MM.1S (cell line): ENCODE data around the gene POU2F2.

Experiments
- DNase-seq: peaks from one replicate; pipeline ENCODE4 v3.0.0-alpha.2; 2015
- H2AFZ ChIP-seq: fragments of 300-600 bp; sonication (generic); 2 replicates; pipeline ENCODE4 v1.6.0; 2016; ENCODE audit warnings: antibody characterized with exemption, low read length
- H3F3A ChIP-seq: fragments of 300-600 bp; sonication (generic); 2 replicates; pipeline ENCODE4 v1.6.1; 2016; ENCODE audit warnings: mild to moderate bottlenecking, antibody characterized with exemption, low read length, moderate library complexity, mixed read lengths; ENCODE audit not compliant: insufficient read depth
- H3K27ac ChIP-seq: fragments of 300-600 bp; sonication (generic); 2 replicates; pipeline ENCODE4 v1.5.1; 2016; ENCODE audit warnings: mild to moderate bottlenecking, low read length
- H3K27me3 ChIP-seq: fragments of 300-600 bp; sonication (generic); replicated peaks from 2 replicates; pipeline ENCODE4 v1.6.0; 2016; ENCODE audit warnings: low read length; ENCODE audit not compliant: insufficient read depth
- H3K36me3 ChIP-seq: fragments of 300-600 bp; sonication (generic); replicated peaks from 2 replicates; pipeline ENCODE4 v1.6.1; 2016; ENCODE audit warnings: mild to moderate bottlenecking, low read length, mixed read lengths; ENCODE audit not compliant: insufficient read depth
- H3K4me1 ChIP-seq: fragments of 300-600 bp; sonication (generic); 2 replicates; pipeline ENCODE4 v1.6.1; 2016; ENCODE audit warnings: low read length, mixed read lengths
- H3K4me2 ChIP-seq: fragments of 300-600 bp; sonication (generic); 2 replicates; pipeline ENCODE4 v1.6.0; 2016; ENCODE audit warnings: low read depth, low read length
- H3K4me3 ChIP-seq: fragments of 300-600 bp; sonication (generic); 2 replicates; pipeline ENCODE4 v1.5.1; 2016; ENCODE audit warnings: low read length, mixed read lengths
- H3K79me2 ChIP-seq: fragments of 300-600 bp; sonication (generic); 2 replicates; pipeline ENCODE4 v1.6.1; 2016; ENCODE audit warnings: mixed run types, low read length, mixed read lengths
- H3K9ac ChIP-seq: fragments of 300-600 bp; sonication (generic); 2 replicates; pipeline ENCODE4 v1.6.1; 2016; ENCODE audit warnings: low read length, mixed read lengths
- H3K9me2 ChIP-seq: fragments of 300-600 bp; sonication (generic); replicated peaks from 2 replicates; pipeline ENCODE4 v1.6.1; 2016; ENCODE audit warnings: mild to moderate bottlenecking, low read length, mixed read lengths; ENCODE audit not compliant: insufficient read depth
- H3K9me3 ChIP-seq: fragments of 300-600 bp; sonication (generic); replicated peaks from 2 replicates; pipeline ENCODE4 v1.6.1; 2016; ENCODE audit warnings: mild to moderate bottlenecking, low read length, mixed read lengths; ENCODE audit not compliant: insufficient read depth
- H4K20me1 ChIP-seq: fragments of 300-600 bp; sonication (generic); 2 replicates; pipeline ENCODE4 v1.6.1; 2016; ENCODE audit warnings: mild to moderate bottlenecking, low read length, moderate library complexity, mixed read lengths; ENCODE audit not compliant: insufficient read depth
- CTCF ChIP-seq: fragments of 300-600 bp; sonication (generic); IDR thresholded peaks from 2 replicates; pipeline ENCODE4 v1.5.1; 2016; ENCODE audit warnings: antibody characterized with exemption, low read length, mixed read lengths
- EZH2 ChIP-seq: fragments of 300-600 bp; sonication (generic); optimal IDR thresholded peaks from 2 replicates; pipeline ENCODE3; 2017; ENCODE audit warnings: low read depth, mild to moderate bottlenecking, antibody characterized with exemption, low read length, mixed read lengths
- EZH2phosphoT487 ChIP-seq: fragments of 300-600 bp; sonication (generic); IDR thresholded peaks from 2 replicates; pipeline ENCODE4 v1.6.1; 2018; ENCODE audit warnings: antibody characterized with exemption, low read length

Gene POU2F2

GRCh38 chr19:42149447-42150202 lies 17.4 kb upstream of the POU2F2 start:
- no peaks in the 10 kb centered on the region for H3F3A ChIP-seq
- no peaks in the 10 kb centered on the region for H3K4me1 ChIP-seq
- no peaks in the 10 kb centered on the region for H3K79me2 ChIP-seq
- TF ChIP-seq CTCF (no peak), EZH2phosphoT487 (no peak), EZH2 (no peak)
- no peaks in the 10 kb centered on the region for H3K36me3 ChIP-seq
- H2AFZ ChIP-seq = no peak overlapping the region
- no peaks in the 10 kb centered on the region for H3K9me2 ChIP-seq
- no peak overlapping the region for H3K4me2 ChIP-seq
- no peak overlapping the region for H3K27ac ChIP-seq
- no peaks in the 10 kb centered on the region for H3K9me3 ChIP-seq
- no peak overlapping the region for H3K9ac ChIP-seq
- H3K27me3 ChIP-seq = peaks cover 63% of the 10 kb centered on the region
- no peaks in the 10 kb centered on the region for H4K20me1 ChIP-seq
- no peak overlapping the region for H3K4me3 ChIP-seq
- DNase-seq = no peak

DNA sequence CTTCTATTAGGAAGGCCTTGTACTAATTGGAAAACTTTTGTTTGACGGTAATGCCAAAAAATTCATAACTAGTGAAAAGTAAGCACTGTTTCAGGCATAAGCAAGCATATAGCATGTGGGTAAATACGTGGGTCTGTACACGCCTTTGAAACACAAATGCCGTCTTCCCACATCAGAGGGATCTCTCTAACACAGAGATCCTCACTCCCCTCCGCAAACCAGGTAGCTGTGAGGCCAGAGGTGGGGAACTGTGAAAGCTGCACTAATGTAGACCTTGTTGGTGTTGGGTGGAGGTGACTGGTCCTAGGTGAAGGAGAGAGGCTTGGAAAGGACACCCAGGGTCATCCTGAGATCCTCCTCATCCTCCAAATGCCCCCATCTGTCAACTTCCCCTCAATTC lies 16.0 kb upstream of the POU2F2 start:
- Histone ChIP-seq H4K20me1 (no peaks in the 10 kb centered on the region), H3F3A (no peaks in the 10 kb centered on the region), H3K9ac (no peak overlapping the region), H3K27me3 (peaks cover 58% of the 10 kb centered on the region), H3K9me2 (no peaks in the 10 kb centered on the region), H3K79me2 (no peaks in the 10 kb centered on the region), H3K4me1 (no peaks in the 10 kb centered on the region), H3K36me3 (no peaks in the 10 kb centered on the region), H3K4me3 (no peak overlapping the region), H3K4me2 (no peak overlapping the region), H2AFZ (no peak overlapping the region), H3K9me3 (no peaks in the 10 kb centered on the region), H3K27ac (no peak overlapping the region)
- DNase-seq = no peak
- TF ChIP-seq EZH2 = no peak
- no peak for TF ChIP-seq EZH2phosphoT487
- no peak for TF ChIP-seq CTCF

- Histone ChIP-seq H3K4me1 (no peaks in the 10 kb centered on the region), H3K27ac (no peak overlapping the region), H4K20me1 (no peaks in the 10 kb centered on the region), H3K4me2 (no peak overlapping the region), H3K4me3 (no peak overlapping the region), H2AFZ (no peak overlapping the region), H3K79me2 (no peaks in the 10 kb centered on the region), H3K9me2 (no peaks in the 10 kb centered on the region), H3K36me3 (no peaks in the 10 kb centered on the region), H3K27me3 (peaks cover 20% of the 10 kb centered on the region), H3F3A (no peaks in the 10 kb centered on the region), H3K9me3 (no peaks in the 10 kb centered on the region), H3K9ac (no peak overlapping the region)
- no peak for DNase-seq
- no peak for TF ChIP-seq EZH2phosphoT487
- TF ChIP-seq EZH2 = no peak
- no peak for TF ChIP-seq CTCF
These were observed 11.3 kb upstream of the POU2F2 start for GRCh38 chr19:42143341-42144234.
